HG03378 (cell line): Measurements from ENCODE around the gene CCDC57.

ENCODE experiments used
- ATAC-seq: cut with Tn5 transposase; IDR thresholded peaks from one replicate; pipeline ENCODE4 v1.9.1; 2021; ENCODE audit warnings: mild to moderate bottlenecking, moderate library complexity; ENCODE audit not compliant: unreplicated experiment

Gene CCDC57

DNA sequence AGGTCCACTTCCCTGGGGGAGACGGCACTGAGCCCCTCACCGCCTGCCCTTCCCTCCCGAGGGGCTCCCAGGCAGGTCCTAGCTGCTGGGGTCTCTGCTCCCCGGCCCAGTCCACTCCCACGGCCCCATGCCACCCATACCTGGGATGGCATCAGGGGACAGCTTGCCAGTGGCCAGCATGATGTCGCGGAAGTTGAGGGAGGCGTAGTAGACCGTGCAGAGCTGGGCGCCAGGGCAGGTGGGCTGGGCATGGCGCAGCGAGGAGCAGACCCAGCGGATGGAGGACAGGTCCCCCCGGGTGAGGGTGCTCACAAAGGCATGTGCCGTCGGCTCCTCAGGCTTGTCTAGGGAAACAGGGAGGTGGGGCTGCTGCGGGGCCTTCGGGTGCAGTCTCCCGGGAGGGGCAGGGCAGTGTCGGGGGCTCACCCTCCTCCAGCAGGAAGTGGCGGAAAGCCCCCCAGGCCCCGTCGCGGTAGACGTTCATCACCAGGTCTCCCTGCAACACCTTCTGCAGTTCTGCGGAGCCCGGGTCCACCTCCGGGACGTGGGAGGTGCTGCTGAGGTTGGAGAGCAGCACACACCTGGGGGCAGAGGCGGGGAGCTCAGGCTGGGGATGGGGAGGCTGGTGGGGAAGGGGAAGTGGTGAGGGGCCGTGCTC, 128.1 kb downstream of the CCDC57 start:
- ATAC-seq: no peak

GRCh38 chr17:82083533-82084359, 128.9 kb downstream of the CCDC57 start:
- ATAC-seq: no peak

GRCh38 chr17:82083009-82083408, 129.6 kb downstream of the CCDC57 start:
- no peak for ATAC-seq

- no peak for ATAC-seq
Observed at GRCh38 chr17:82082456-82082855, 130.2 kb downstream of the CCDC57 start.

- ATAC-seq: no peak
Observed at GRCh38 chr17:82081966-82082365, 130.7 kb downstream of the CCDC57 start.

- ATAC-seq: no peak
Observed at GRCh38 chr17:82081546-82081945, 131.1 kb downstream of the CCDC57 start.

DNA sequence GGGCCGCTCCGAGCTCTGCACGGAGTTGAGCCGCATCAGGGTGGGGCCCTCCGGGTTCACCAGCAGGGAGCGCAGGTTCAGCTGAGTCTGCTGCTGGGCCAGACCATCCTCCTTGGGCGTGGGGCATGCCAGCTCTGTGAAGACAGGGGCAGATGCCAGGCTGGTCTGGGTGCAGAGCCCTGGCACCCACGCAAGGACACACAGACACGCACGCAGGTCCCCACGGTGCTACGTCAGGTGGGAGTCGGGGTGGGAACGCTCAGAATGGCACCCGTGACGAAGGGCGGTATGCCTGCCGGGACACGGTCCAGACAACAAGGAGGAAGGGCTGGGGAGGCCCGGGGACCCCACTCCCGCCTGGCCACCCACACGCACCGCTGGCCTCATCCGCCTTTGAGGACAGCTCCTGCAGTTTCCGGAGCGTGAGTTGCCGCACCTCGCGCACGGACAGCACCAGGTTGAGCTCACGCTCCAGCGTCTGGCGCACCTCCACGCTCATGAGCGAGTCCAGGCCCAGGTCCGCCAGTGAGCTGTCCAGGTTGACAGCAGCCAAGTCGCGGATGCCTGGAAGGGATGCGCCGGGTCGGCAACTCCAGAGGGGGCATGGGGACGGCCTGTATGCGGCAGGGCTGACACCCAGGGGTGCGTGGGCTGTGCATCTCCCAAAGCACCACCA, 131.7 kb downstream of the CCDC57 start:
- no peak for ATAC-seq

DNA sequence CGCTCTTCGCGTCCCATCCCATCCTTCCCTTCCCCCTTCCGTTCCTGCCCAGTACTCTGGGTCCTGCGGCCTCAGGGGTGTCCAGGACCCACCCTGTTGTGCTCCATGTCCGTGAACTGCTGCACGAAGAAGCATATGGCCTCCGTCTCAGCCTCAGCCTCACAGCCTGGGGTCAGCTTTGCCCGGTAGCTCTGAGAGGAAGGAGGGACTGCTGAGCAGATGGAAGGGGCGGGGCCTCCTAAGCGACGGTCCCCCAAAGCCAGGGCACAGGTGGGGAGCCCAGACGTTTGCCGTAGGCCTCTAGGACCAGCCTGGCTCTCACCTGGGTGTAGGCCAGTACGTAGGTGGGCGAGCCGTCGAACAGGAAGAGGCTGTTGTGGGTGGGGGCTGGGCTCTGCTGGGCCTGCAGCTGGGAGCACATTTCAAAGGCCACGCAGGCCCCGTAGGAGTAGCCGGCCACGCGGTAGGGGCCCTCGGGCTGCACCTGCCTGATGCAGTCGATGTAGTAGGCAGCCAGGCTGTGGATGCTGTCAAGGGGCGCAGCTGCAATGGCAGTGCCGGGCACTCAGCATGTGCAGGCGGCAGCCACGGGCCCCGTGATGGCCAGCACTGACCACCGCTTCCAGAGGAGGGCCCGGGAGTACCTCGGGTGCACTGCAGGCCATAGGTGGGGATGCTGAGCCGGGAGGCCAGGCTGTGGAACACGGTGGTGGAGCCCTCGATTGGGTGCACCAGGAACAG, 132.4 kb downstream of the CCDC57 start:
- ATAC-seq: no peak

DNA sequence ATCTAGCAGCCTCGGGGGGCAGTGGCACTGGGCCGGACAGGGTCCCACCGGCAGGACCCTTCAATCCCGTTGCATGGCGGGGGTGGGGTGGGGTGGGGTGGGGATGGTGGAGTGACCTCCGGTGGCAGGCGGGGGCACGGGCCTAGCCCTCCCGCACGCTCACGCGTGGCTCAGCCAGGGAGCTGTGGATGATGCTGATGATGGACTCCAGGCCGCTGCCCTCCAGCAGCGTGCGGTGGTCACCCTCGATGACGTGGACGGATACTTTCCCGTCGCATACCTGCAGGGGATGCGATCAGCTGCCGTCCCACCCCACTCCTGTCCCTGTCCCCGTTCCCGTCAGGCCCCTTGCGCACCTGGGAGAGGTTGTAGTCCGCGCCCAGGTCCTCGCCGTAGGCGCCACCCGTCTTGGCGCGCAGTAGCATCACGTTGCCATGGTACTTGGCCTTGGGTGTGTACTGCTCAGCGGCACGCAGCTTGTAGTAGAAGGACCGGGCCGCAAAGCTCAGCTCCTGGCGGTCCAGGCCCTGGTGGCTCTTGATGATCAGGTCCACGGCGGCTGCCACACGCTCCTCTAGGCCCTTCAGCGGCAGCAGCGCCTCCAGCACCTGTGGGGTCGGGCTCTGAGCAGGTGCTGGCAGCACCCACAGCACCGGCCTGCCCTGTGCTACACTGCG, 133.5 kb downstream of the CCDC57 start:
- ATAC-seq: no peak

GRCh38 chr17:82078433-82078832, 134.2 kb downstream of the CCDC57 start:
- ATAC-seq: no peak

- no peak for ATAC-seq
Observed at GRCh38 chr17:82077617-82078358, 134.9 kb downstream of the CCDC57 start.

- no peak for ATAC-seq
Observed at GRCh38 chr17:82076785-82077591, 135.7 kb downstream of the CCDC57 start.

DNA sequence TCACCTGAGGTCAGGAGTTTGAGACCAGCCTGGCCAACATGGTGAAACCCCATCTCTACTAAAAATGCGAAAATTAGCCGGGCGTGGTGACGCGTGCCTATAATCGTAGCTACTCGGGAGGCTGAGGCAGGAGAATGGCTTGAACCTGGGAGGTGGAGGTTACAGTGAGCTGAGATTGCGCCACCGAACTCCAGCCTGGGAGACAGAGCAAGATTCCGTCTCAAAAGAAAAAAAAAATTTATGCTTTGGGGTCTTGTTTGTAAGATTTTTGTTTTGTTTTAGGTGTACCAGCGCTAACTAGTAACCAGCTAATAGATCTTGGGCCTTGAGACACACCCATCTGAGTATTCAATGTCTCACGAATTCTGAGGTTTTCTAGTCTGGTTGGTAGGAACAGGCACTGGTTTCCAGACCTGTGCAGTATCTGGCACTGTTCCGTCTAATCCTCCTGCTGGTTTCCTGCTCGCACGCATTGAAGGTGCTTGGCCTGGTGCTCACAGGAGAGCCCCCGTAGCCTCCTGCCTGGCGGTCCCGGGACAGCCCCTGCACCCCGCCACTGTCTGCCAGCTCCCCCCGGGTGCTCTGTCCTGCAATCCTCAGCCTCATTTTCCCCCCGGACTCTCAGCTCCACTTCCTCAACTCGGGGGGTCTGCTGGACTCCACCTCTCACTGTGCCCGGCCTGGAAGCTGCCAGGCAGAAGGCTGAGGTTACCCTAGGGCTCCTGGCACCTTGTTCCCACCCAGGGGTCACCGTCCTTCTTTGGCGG, 136.4 kb downstream of the CCDC57 start:
- no peak for ATAC-seq

GRCh38 chr17:82073446-82073845, 139.2 kb downstream of the CCDC57 start:
- no peak for ATAC-seq

- ATAC-seq: no peak
Observed at GRCh38 chr17:82072827-82073226, 139.8 kb downstream of the CCDC57 start.

- no peak for ATAC-seq
Observed at GRCh38 chr17:82070611-82071010, 142.0 kb downstream of the CCDC57 start.

DNA sequence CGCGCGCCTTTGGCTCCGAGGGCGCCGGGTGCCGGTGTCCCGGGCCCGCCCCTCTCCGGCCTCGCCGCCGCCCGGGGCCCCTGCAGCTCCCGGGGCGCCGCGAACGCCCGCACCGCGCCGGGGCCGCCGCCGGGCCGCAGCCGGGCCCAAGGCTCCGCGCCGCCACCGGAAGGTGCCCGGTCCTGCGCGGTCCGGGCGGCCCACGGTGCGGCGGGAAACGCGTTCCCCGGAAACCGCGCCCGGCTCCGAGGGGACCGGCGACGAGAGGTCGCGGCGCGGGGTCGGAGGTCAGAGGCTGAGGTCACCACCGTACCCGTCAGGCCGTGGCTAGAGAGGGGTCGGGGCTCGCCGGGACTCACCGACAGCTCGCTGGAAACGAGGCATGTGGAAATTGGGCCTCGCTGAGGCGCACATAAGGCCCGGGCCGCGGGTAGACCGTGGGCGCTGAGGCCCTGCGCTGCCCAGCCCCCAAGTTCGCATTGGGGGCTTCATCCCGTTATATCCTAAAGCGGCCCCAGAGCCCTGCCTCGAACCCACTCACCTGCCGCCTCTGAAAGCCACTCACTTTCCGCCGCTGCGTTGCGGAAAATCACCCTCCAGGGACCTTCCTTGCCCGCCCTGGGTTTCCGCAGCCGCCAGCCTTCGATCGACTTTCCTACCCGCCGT, 146.9 kb downstream of the CCDC57 start, which contains the start of gene DUS1L:
Gene DUS1L (minus strand): TSS at position 167 of the 666 bp plus-strand sequence. CDS start 745 bp downstream, outside the sequence.
- no peak for ATAC-seq

- ATAC-seq: no peak
Observed at GRCh38 chr17:82065193-82065637, 147.4 kb downstream of the CCDC57 start.
